GM23338 (cell line): ENCODE measurements around the gene HMGXB3. TPM values are rescaled to one million over a fixed set of nuclear protein-coding genes. Genes with fewer than 3 reads are reported as not detected.

ENCODE experiments used
- ATAC-seq: fragments of 200-7000 bp; cut with Tn5 transposase; 3 replicates; pipeline ENCODE4 v1.9.1; 2020
- DNase-seq: peaks from one replicate; pipeline ENCODE4 v3.0.0-alpha.2; 2015; ENCODE audit warnings: low spot score
- H2AFZ ChIP-seq: fragments of 200-600 bp; sonication (generic); 2 replicates; pipeline ENCODE4 v1.8.0; 2016; ENCODE audit warnings: antibody characterized with exemption, mild to moderate bottlenecking, moderate library complexity
- H3F3A ChIP-seq: fragments of 200-600 bp; sonication (generic); replicated peaks from 2 replicates; pipeline ENCODE4 v1.8.0; 2017; ENCODE audit warnings: antibody characterized with exemption, mixed run types, low read depth
- H3K27ac ChIP-seq: fragments of 200-600 bp; sonication (generic); 2 replicates; pipeline ENCODE4 v1.6.1; 2016; ENCODE audit warnings: low read depth
- H3K27me3 ChIP-seq: fragments of 200-600 bp; sonication (generic); 2 replicates; pipeline ENCODE4 v1.8.0; 2016; ENCODE audit warnings: mild to moderate bottlenecking, mixed run types, moderate library complexity; ENCODE audit not compliant: insufficient read depth
- H3K36me3 ChIP-seq: fragments of 200-600 bp; sonication (generic); 2 replicates; pipeline ENCODE4 v1.8.0; 2016; ENCODE audit warnings: mild to moderate bottlenecking; ENCODE audit not compliant: insufficient read depth
- H3K4me1 ChIP-seq: fragments of 200-600 bp; sonication (generic); 2 replicates; pipeline ENCODE4 v1.8.0; 2016; ENCODE audit warnings: mild to moderate bottlenecking, moderate library complexity; ENCODE audit not compliant: insufficient read depth
- H3K4me2 ChIP-seq: fragments of 200-600 bp; sonication (generic); 2 replicates; pipeline ENCODE4 v1.7.1; 2017; ENCODE audit warnings: mixed run types
- H3K4me3 ChIP-seq: fragments of 200-600 bp; sonication (generic); 2 replicates; pipeline ENCODE4 v1.6.1; 2016; ENCODE audit warnings: mixed run types
- H3K79me2 ChIP-seq: fragments of 200-600 bp; sonication (generic); replicated peaks from 2 replicates; pipeline ENCODE4 v1.8.0; 2017; ENCODE audit warnings: mild to moderate bottlenecking; ENCODE audit not compliant: insufficient read depth
- H3K9me2 ChIP-seq: fragments of 200-600 bp; sonication (generic); 2 replicates; pipeline ENCODE4 v1.8.0; 2017; ENCODE audit not compliant: insufficient read depth
- H4K20me1 ChIP-seq: fragments of 200-600 bp; sonication (generic); replicated peaks from 2 replicates; pipeline ENCODE4 v1.8.0; 2017; ENCODE audit warnings: mild to moderate bottlenecking; ENCODE audit not compliant: insufficient read depth
- H3K27ac Mint-ChIP-seq: 2 replicates; pipeline ENCODE4 v1.8.0; 2020; ENCODE audit warnings: inconsistent platforms, mild to moderate bottlenecking, moderate library complexity, mixed read lengths
- H3K27me3 Mint-ChIP-seq: 3 replicates; pipeline ENCODE4 v1.8.0; 2022; ENCODE audit warnings: low read depth, mild to moderate bottlenecking, moderate library complexity, mixed read lengths, inconsistent platforms; ENCODE audit not compliant: insufficient read depth, poor library complexity
- H3K36me3 Mint-ChIP-seq: 3 replicates; pipeline ENCODE4 v1.8.0; 2021; ENCODE audit warnings: low read depth, mild to moderate bottlenecking, inconsistent platforms, moderate library complexity, mixed read lengths
- H3K4me1 Mint-ChIP-seq: 3 replicates; pipeline ENCODE4 v1.8.0; 2020; ENCODE audit warnings: mild to moderate bottlenecking, inconsistent platforms, mixed read lengths
- H3K4me3 Mint-ChIP-seq: 3 replicates; pipeline ENCODE4 v1.8.0; 2021; ENCODE audit warnings: moderate library complexity, mild to moderate bottlenecking, inconsistent platforms, mixed read lengths
- H3K9me3 Mint-ChIP-seq: 3 replicates; pipeline ENCODE4 v1.8.0; 2020; ENCODE audit warnings: moderate library complexity, mild to moderate bottlenecking, inconsistent platforms, mixed read lengths
- EZH2 ChIP-seq: fragments of 200-600 bp; sonication (generic); IDR thresholded peaks from one replicate; pipeline ENCODE4 v1.8.0; 2017; ENCODE audit warnings: antibody characterized with exemption, mild to moderate bottlenecking, low read depth; ENCODE audit not compliant: unreplicated experiment
- JUNB ChIP-seq: IDR thresholded peaks from one replicate; pipeline ENCODE4 v1.6.1; 2016; ENCODE audit warnings: antibody characterized with exemption; ENCODE audit not compliant: unreplicated experiment
- NANOG ChIP-seq: IDR thresholded peaks from 2 replicates; pipeline ENCODE4 v1.6.1; 2016; ENCODE audit warnings: antibody characterized with exemption, borderline replicate concordance
- STAT1 ChIP-seq: IDR thresholded peaks from one replicate; pipeline ENCODE4 v1.6.1; 2016; ENCODE audit warnings: antibody characterized with exemption; ENCODE audit not compliant: unreplicated experiment
- ZNF114 ChIP-seq: fragments of 250-450 bp; sonication (Bioruptor Pico); IDR thresholded peaks from 2 replicates; pipeline ENCODE4 v1.5.0; 2020; ENCODE audit warnings: mild to moderate bottlenecking, moderate library complexity
- ZNF462 ChIP-seq: fragments of 250-450 bp; sonication (Bioruptor Pico); IDR thresholded peaks from 2 replicates; pipeline ENCODE4 v1.5.0; 2020; ENCODE audit warnings: mild to moderate bottlenecking, moderate library complexity
- polyA plus RNA-seq: library from polyadenylated mRNA; unstranded; fragments of >200 nt; fragmentation: Nextera tagmentation; extraction: Ambion mirVana; gene quantifications from 2 replicates; pipeline ENCODE4 v1.2.1, GENCODE V29; 2016
- total RNA-seq: library from RNA; depleted of rRNA; stranded (reverse); fragments of >200 nt; shearing (Covaris generic); gene quantifications from 2 replicates; pipeline ENCODE4 v1.2.3, GENCODE V29; 2014
- TF ChIP-seq, protein P1 (sequence below), 2 experiments: fragments of 200-600 bp in 1 of 2; sonication (generic) in 1 of 2; conservative IDR thresholded peaks; 2 replicates each; pipeline versions ENCODE4 v1.5.1 to v1.6.1; 2016 to 2017; ENCODE audit warnings: antibody characterized with exemption in 2 of 2, low read depth in 2 of 2, mild to moderate bottlenecking in 2 of 2, moderate library complexity in 1 of 2

Gene HMGXB3
- total and polyA plus RNA-seq, 2 experiments from 2014 or later, result 9.4 to 37.9 TPM

DNA sequence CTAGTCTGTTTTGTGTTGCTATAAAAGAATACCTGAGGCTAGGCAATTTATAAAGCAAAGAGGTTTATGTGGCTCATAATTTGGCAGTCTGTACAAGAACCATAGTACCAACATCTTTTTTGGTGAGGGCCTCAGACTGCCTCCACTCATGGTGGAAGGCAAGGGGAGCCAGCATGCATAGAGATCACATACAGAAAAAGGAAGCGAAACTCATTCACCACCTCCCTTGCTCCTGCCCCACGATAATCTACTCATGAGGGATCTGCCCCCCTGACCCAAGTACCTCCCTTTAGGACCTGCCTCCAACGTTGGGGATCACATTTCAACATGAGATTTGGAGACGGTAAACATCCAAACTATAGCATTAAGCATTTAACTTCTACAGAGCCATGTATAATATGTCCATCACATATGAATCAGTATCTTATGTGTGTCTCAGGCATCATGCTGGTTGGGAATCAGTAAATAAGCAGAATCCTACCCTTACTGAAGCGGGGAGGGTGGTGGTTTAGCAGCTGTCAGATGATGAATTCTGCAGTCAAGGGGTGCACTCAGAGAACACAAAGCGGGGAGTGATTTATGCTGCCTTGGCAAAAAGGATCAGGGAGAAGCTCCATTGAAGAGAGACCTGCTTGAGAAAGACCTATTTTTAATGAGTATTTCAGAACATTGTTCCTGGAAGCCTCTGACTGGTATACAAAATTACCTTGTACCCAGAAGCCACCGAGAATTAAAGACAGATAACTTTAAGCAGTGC lies 34.8 kb downstream of the HMGXB3 start (continued):
- no peak for TF ChIP-seq ZNF462 (CRISPR knock-in tag)
- no peak for TF ChIP-seq NANOG
- TF ChIP-seq JUNB, result no peak
- TF ChIP-seq EZH2, result no peak
- TF ChIP-seq, protein P1, sequence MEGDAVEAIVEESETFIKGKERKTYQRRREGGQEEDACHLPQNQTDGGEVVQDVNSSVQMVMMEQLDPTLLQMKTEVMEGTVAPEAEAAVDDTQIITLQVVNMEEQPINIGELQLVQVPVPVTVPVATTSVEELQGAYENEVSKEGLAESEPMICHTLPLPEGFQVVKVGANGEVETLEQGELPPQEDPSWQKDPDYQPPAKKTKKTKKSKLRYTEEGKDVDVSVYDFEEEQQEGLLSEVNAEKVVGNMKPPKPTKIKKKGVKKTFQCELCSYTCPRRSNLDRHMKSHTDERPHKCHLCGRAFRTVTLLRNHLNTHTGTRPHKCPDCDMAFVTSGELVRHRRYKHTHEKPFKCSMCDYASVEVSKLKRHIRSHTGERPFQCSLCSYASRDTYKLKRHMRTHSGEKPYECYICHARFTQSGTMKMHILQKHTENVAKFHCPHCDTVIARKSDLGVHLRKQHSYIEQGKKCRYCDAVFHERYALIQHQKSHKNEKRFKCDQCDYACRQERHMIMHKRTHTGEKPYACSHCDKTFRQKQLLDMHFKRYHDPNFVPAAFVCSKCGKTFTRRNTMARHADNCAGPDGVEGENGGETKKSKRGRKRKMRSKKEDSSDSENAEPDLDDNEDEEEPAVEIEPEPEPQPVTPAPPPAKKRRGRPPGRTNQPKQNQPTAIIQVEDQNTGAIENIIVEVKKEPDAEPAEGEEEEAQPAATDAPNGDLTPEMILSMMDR (conservative IDR thresholded peaks at IDR 0.05; ENCODE audit: low read depth in 2 of 2), result no peak
- no peak for TF ChIP-seq ZNF114
- no peak for TF ChIP-seq STAT1

- H3K27ac Mint-ChIP-seq, result no peak overlapping the region
- ATAC-seq, result no peak
- Histone ChIP-seq H3K4me2 (no peak overlapping the region), H2AFZ (no peak overlapping the region), H4K20me1 (no peaks in the 10 kb centered on the region; the same call in 1 of the 2 replicates), H3K27me3 (no peaks in the 10 kb centered on the region), H3K9me2 (no peaks in the 10 kb centered on the region), H3K4me1 (no peaks in the 10 kb centered on the region), H3K27ac (no peak overlapping the region), H3K4me3 (no peak overlapping the region), H3K79me2 (no peaks in the 10 kb centered on the region), H3K36me3 (peaks cover 46% of the 10 kb centered on the region), H3F3A (no peaks in the 10 kb centered on the region)
- no peaks in the 10 kb centered on the region for H3K27me3 Mint-ChIP-seq
- peaks cover 54% of the 10 kb centered on the region for H3K36me3 Mint-ChIP-seq
- H3K4me1 Mint-ChIP-seq, result no peaks in the 10 kb centered on the region
- TF ChIP-seq JUNB (no peak), EZH2 (no peak), STAT1 (no peak), ZNF114 (no peak)
- DNase-seq, result no peak
- H3K9me3 Mint-ChIP-seq, result no peaks in the 10 kb centered on the region
- H3K4me3 Mint-ChIP-seq, result no peak overlapping the region
Observed at GRCh38 chr5:150036513-150036912, 36.0 kb downstream of the HMGXB3 start.
